Gastrocnemius medialis (tissue), 4 donors: Measurements from ENCODE around the gene BBS5.

ENCODE experiments used
- CTCF ChIP-seq, 5 experiments: fragments of 450-650 bp in 3 of 5; fragments of 200-600 bp in 2 of 5; sonication (generic) in 2 of 5; IDR thresholded peaks in 4 of 5; conservative IDR thresholded peaks in 1 of 5; 1 replicate in 4 of 5; 2 replicates in 1 of 5; pipeline ENCODE4 v1.5.1; 2016 to 2019; ENCODE audit warnings: antibody characterized with exemption in 5 of 5, mild to moderate bottlenecking in 3 of 5, moderate library complexity in 3 of 5
- POLR2A ChIP-seq, 2 donors: fragments of 450-650 bp; IDR thresholded peaks; one replicate each; pipeline ENCODE4 v1.6.1; 2017; ENCODE audit warnings: antibody characterized with exemption in 2 of 2, mild to moderate bottlenecking in 2 of 2, moderate library complexity in 2 of 2

GRCh38 chr2:169546756-169547155, 67.5 kb downstream of the BBS5 start:
- TF ChIP-seq CTCF (IDR thresholded peaks at IDR 0.05 in 4 of 5, conservative IDR thresholded peaks at IDR 0.05 in 1 of 5) (no peak), POLR2A (IDR thresholded peaks at IDR 0.05) (no peak)
